H9 (cell line): ENCODE data around the gene CPE. TPM values are rescaled to one million over a fixed set of nuclear protein-coding genes. Genes with fewer than 3 reads are reported as not detected.

Experiments used
- DNase-seq: peaks from one replicate; pipeline ENCODE4 v3.0.0-alpha.2; 2017
- H2AFZ ChIP-seq: one replicate; pipeline ENCODE4 v1.6.1; 2013; ENCODE audit warnings: mild to moderate bottlenecking, low read length, control low read depth, moderate library complexity
- H2AK5ac ChIP-seq: 2 replicates; pipeline ENCODE4 v1.6.1; 2013; ENCODE audit warnings: low read length, control low read depth, mixed read lengths; ENCODE audit not compliant: insufficient read length
- H2BK120ac ChIP-seq: one replicate; pipeline ENCODE4 v1.6.1; 2013; ENCODE audit warnings: low read depth, mild to moderate bottlenecking, low read length, control low read depth, inconsistent platforms; ENCODE audit not compliant: poor library complexity, severe bottlenecking
- H2BK12ac ChIP-seq: 2 replicates; pipeline ENCODE4 v1.6.1; 2013; ENCODE audit warnings: low read length, control low read depth, mixed read lengths, low read depth; ENCODE audit not compliant: insufficient read length
- H2BK15ac ChIP-seq: 2 replicates; pipeline ENCODE4 v1.6.1; 2013; ENCODE audit warnings: low read depth, low read length, control low read depth
- H2BK20ac ChIP-seq: one replicate; pipeline ENCODE4 v1.6.1; 2013; ENCODE audit warnings: low read depth, mild to moderate bottlenecking, low read length, control low read depth, inconsistent platforms; ENCODE audit not compliant: poor library complexity, severe bottlenecking
- H2BK5ac ChIP-seq: 2 replicates; pipeline ENCODE4 v1.6.1; 2013; ENCODE audit warnings: low read length, control low read depth, mixed read lengths; ENCODE audit not compliant: insufficient read length
- H3K14ac ChIP-seq: 2 replicates; pipeline ENCODE4 v1.6.1; 2013; ENCODE audit warnings: low read length, control low read depth; ENCODE audit not compliant: insufficient read depth
- H3K18ac ChIP-seq: 2 replicates; pipeline ENCODE4 v1.6.1; 2013; ENCODE audit warnings: low read depth, mild to moderate bottlenecking, mixed read lengths, low read length, control low read depth; ENCODE audit not compliant: insufficient read length
- H3K23ac ChIP-seq: 2 replicates; pipeline ENCODE4 v1.6.1; 2013; ENCODE audit warnings: low read length, control low read depth, mixed read lengths, low read depth; ENCODE audit not compliant: insufficient read length
- H3K23me2 ChIP-seq: 2 replicates; pipeline ENCODE4 v1.6.1; 2013; ENCODE audit warnings: low read depth, mild to moderate bottlenecking, mixed read lengths, low read length, control low read depth; ENCODE audit not compliant: insufficient read length, poor library complexity, severe bottlenecking
- H3K27ac ChIP-seq: 2 replicates; pipeline ENCODE4 v1.5.1; 2013; ENCODE audit warnings: low read length, control low read depth, mixed read lengths, low read depth; ENCODE audit not compliant: insufficient read length
- H3K27me3 ChIP-seq: 2 replicates; pipeline ENCODE4 v1.6.1; 2013; ENCODE audit warnings: low read length, control low read depth, inconsistent platforms; ENCODE audit not compliant: insufficient read depth
- H3K4ac ChIP-seq: 2 replicates; pipeline ENCODE4 v1.6.1; 2013; ENCODE audit warnings: low read depth, mild to moderate bottlenecking, control low read depth, inconsistent platforms, low read length, moderate library complexity
- H3K4me1 ChIP-seq: 2 replicates; pipeline ENCODE4 v1.6.1; 2013; ENCODE audit warnings: low read length, control low read depth, inconsistent platforms; ENCODE audit not compliant: insufficient read depth
- H3K4me2 ChIP-seq: 2 replicates; pipeline ENCODE4 v1.6.1; 2013; ENCODE audit warnings: low read length, control low read depth, mixed read lengths; ENCODE audit not compliant: insufficient read length, insufficient read depth
- H3K56ac ChIP-seq: 2 replicates; pipeline ENCODE4 v1.6.1; 2013; ENCODE audit warnings: low read depth, mild to moderate bottlenecking, mixed read lengths, low read length, control low read depth; ENCODE audit not compliant: insufficient read length
- H3K79me1 ChIP-seq: 2 replicates; pipeline ENCODE4 v1.6.1; 2013; ENCODE audit warnings: low read depth, mild to moderate bottlenecking, moderate library complexity, low read length, control low read depth, inconsistent platforms; ENCODE audit not compliant: insufficient read depth, poor library complexity, severe bottlenecking
- H3K79me2 ChIP-seq: 2 replicates; pipeline ENCODE4 v1.6.1; 2013; ENCODE audit warnings: low read length, control low read depth, inconsistent platforms; ENCODE audit not compliant: insufficient read depth
- H3K9ac ChIP-seq: 2 replicates; pipeline ENCODE4 v1.6.1; 2013; ENCODE audit warnings: low read length, control low read depth, mixed read lengths; ENCODE audit not compliant: insufficient read length; ENCODE audit errors: extremely low read depth
- H3K9me3 ChIP-seq: one replicate; pipeline ENCODE4 v1.6.1; 2013; ENCODE audit warnings: low read depth, low read length, inconsistent platforms; ENCODE audit not compliant: control insufficient read depth
- H3T11ph ChIP-seq: one replicate; pipeline ENCODE4 v1.6.1; 2013; ENCODE audit warnings: mild to moderate bottlenecking, low read length, control low read depth, inconsistent platforms
- H4K20me1 ChIP-seq: one replicate; pipeline ENCODE4 v1.6.1; 2013; ENCODE audit not compliant: control insufficient read depth, insufficient read length, insufficient read depth
- H4K5ac ChIP-seq: 2 replicates; pipeline ENCODE4 v1.6.1; 2013; ENCODE audit warnings: low read depth, mild to moderate bottlenecking, mixed read lengths, low read length, control low read depth; ENCODE audit not compliant: insufficient read length
- H4K8ac ChIP-seq: replicated peaks from 2 replicates; pipeline ENCODE4 v1.6.1; 2013; ENCODE audit warnings: low read length, control low read depth, mixed read lengths, low read depth; ENCODE audit not compliant: insufficient read length
- H4K91ac ChIP-seq: 2 replicates; pipeline ENCODE4 v1.6.1; 2013; ENCODE audit warnings: low read depth, mild to moderate bottlenecking, moderate library complexity, mixed read lengths, low read length, control low read depth; ENCODE audit not compliant: insufficient read length
- H3K27ac Mint-ChIP-seq, 3 experiments: 2 replicates in 2 of 3; 3 replicates in 1 of 3; pipeline ENCODE4 v1.8.0; 2020 to 2021; ENCODE audit warnings: mixed read lengths in 3 of 3, mild to moderate bottlenecking in 1 of 3, moderate library complexity in 1 of 3
- H3K27me3 Mint-ChIP-seq: 2 replicates; pipeline ENCODE4 v1.8.0; 2021; ENCODE audit warnings: low read depth, mild to moderate bottlenecking, moderate library complexity, mixed read lengths
- H3K36me3 Mint-ChIP-seq, 3 experiments: 2 replicates in 2 of 3; 3 replicates in 1 of 3; pipeline ENCODE4 v1.8.0; 2020 to 2021; ENCODE audit warnings: low read depth in 3 of 3, mixed read lengths in 3 of 3; ENCODE audit not compliant: insufficient read depth in 1 of 3
- H3K4me1 Mint-ChIP-seq, 2 experiments: 2 replicates each; pipeline ENCODE4 v1.8.0; 2020; ENCODE audit warnings: mixed read lengths in 2 of 2
- H3K4me3 Mint-ChIP-seq, 2 experiments: 2 replicates in 1 of 2; 3 replicates in 1 of 2; pipeline ENCODE4 v1.8.0; 2020 to 2021; ENCODE audit warnings: mild to moderate bottlenecking in 2 of 2, mixed read lengths in 2 of 2, moderate library complexity in 1 of 2
- H3K9me3 Mint-ChIP-seq, 2 experiments: 2 replicates in 1 of 2; 3 replicates in 1 of 2; pipeline ENCODE4 v1.8.0; 2020; ENCODE audit warnings: mild to moderate bottlenecking in 2 of 2, mixed read lengths in 2 of 2, moderate library complexity in 1 of 2
- CTCF ChIP-seq: fragments of 200-600 bp; sonication (generic); conservative IDR thresholded peaks from 3 replicates; pipeline ENCODE4 v1.8.0; 2021; ENCODE audit warnings: antibody characterized with exemption, mild to moderate bottlenecking
- WGBS: extraction: QIAGEN DNeasy Blood & Tissue Kit; methylation state at CpG from one replicate; pipeline ENCODE4 v1.1.7; 2013; ENCODE audit warnings: missing lambda C conversion rate, low lambda C conversion rate, mixed read lengths; ENCODE audit not compliant: insufficient read length; ENCODE audit errors: extremely low coverage; 5-methylcytosine and 5-hydroxymethylcytosine counted together
- total RNA-seq: library from RNA; stranded (reverse); gene quantifications from 2 replicates; pipeline ENCODE4 v1.2.1, GENCODE V29; 2021

The CPE gene
- total RNA-seq, 1 experiment from 2014 or later, result 10.0 TPM

GRCh38 chr4:165404696-165405095 is 25.9 kb downstream of the CPE start:
- H3K9me3 Mint-ChIP-seq, result no peaks in the 10 kb centered on the region
- Histone ChIP-seq H3K56ac (no peak overlapping the region), H2BK20ac (no peak overlapping the region), H3K79me2 (no peaks in the 10 kb centered on the region), H3K9ac (no peak overlapping the region), H2AK5ac (no peak overlapping the region), H4K5ac (no peak overlapping the region), H3K14ac (no peak overlapping the region), H4K20me1 (no peaks in the 10 kb centered on the region), H2BK15ac (no peak overlapping the region), H4K8ac (no peak overlapping the region), H3K9me3 (no peaks in the 10 kb centered on the region), H3K27me3 (no peaks in the 10 kb centered on the region), H3K27ac (no peak overlapping the region), H3K23me2 (no peaks in the 10 kb centered on the region), H2BK120ac (no peak overlapping the region), H3K23ac (no peak overlapping the region), H3K18ac (no peak overlapping the region), H3K4ac (no peak overlapping the region), H3K4me1 (no peaks in the 10 kb centered on the region), H4K91ac (no peak overlapping the region), H2BK12ac (no peak overlapping the region), H3T11ph (no peak overlapping the region), H3K79me1 (no peaks in the 10 kb centered on the region), H2BK5ac (no peak overlapping the region), H2AFZ (no peak overlapping the region), H3K4me2 (no peak overlapping the region)
- WGBS, result no CpG with 5 or more reads among the region's 4 CpGs
- DNase-seq, result no peak
- no peak overlapping the region for H3K27ac Mint-ChIP-seq
- no peak for TF ChIP-seq CTCF
- peaks cover 7 to 8% of the 10 kb centered on the region in 2 experiments for H3K4me1 Mint-ChIP-seq
- no peaks in the 10 kb centered on the region; a peak in 2 of 7 replicates for H3K36me3 Mint-ChIP-seq
- no peak overlapping the region for H3K4me3 Mint-ChIP-seq
- no peaks in the 10 kb centered on the region; the same call in 1 of the 2 replicates for H3K27me3 Mint-ChIP-seq
